Measurements from ENCODE around the gene AGR2.
A peak's percentile ranks its signal among the peaks of the same experiment; 100 is the strongest.
"Not testable (repeated sequence)": the region's sequence is repeated elsewhere in the genome, so short reads cannot be mapped to it uniquely, and the experiment has no call there.

AGR2 gene

GRCh38 chr7:16773326-16773725 lies 31.5 kb downstream of the AGR2 start:
- peaks cover 2% of the 10 kb centered on the region for H3K27me3 Mint-ChIP-seq
- no peaks in the 10 kb centered on the region for H3K36me3 Mint-ChIP-seq
- H3K27ac Mint-ChIP-seq, result no peak overlapping the region
- no peaks in the 10 kb centered on the region for H3K4me1 Mint-ChIP-seq (ENCODE audit: low read depth)
- H3K4me3 Mint-ChIP-seq, result no peak overlapping the region
- no peaks in the 10 kb centered on the region for H3K9me3 Mint-ChIP-seq (ENCODE audit: low read depth)

GRCh38 chr7:16770657-16771329 lies 34.0 kb downstream of the AGR2 start:
- Mint-ChIP-seq H3K9me3 (ENCODE audit: low read depth) (no peaks in the 10 kb centered on the region), H3K4me3 (no peak overlapping the region), H3K36me3 (no peaks in the 10 kb centered on the region), H3K27ac (no peak overlapping the region), H3K4me1 (ENCODE audit: low read depth) (no peaks in the 10 kb centered on the region), H3K27me3 (peaks cover 3% of the 10 kb centered on the region)

- not testable (repeated sequence) for H3K27me3 Mint-ChIP-seq; H3K36me3 Mint-ChIP-seq; H3K4me3 Mint-ChIP-seq; H3K9me3 Mint-ChIP-seq (ENCODE audit: low read depth); H3K27ac Mint-ChIP-seq; H3K4me1 Mint-ChIP-seq (ENCODE audit: low read depth)
Measured at GRCh38 chr7:16769994-16770393, 34.8 kb downstream of the AGR2 start.

- no peaks in the 10 kb centered on the region for H3K4me1 Mint-ChIP-seq (ENCODE audit: low read depth)
- no peak overlapping the region for H3K4me3 Mint-ChIP-seq
- peaks cover 4% of the 10 kb centered on the region for H3K27me3 Mint-ChIP-seq
- no peak overlapping the region for H3K27ac Mint-ChIP-seq
- peaks cover 3% of the 10 kb centered on the region for H3K9me3 Mint-ChIP-seq (ENCODE audit: low read depth)
- no peaks in the 10 kb centered on the region for H3K36me3 Mint-ChIP-seq
Measured at GRCh38 chr7:16765436-16765859, 39.4 kb downstream of the AGR2 start.

GRCh38 chr7:16764942-16765341 lies 39.9 kb downstream of the AGR2 start:
- Mint-ChIP-seq H3K27me3 (peaks cover 4% of the 10 kb centered on the region), H3K9me3 (ENCODE audit: low read depth) (peaks cover 3% of the 10 kb centered on the region), H3K27ac (no peak overlapping the region), H3K36me3 (no peaks in the 10 kb centered on the region), H3K4me1 (ENCODE audit: low read depth) (no peaks in the 10 kb centered on the region), H3K4me3 (no peak overlapping the region)

- H3K4me1 Mint-ChIP-seq (ENCODE audit: low read depth), result no peaks in the 10 kb centered on the region
- peaks cover 2% of the 10 kb centered on the region for H3K36me3 Mint-ChIP-seq
- peaks cover 5% of the 10 kb centered on the region for H3K27me3 Mint-ChIP-seq
- no peak overlapping the region for H3K4me3 Mint-ChIP-seq
- H3K9me3 Mint-ChIP-seq (ENCODE audit: low read depth), result peaks cover 3% of the 10 kb centered on the region
- no peak overlapping the region for H3K27ac Mint-ChIP-seq
Measured at GRCh38 chr7:16762177-16762576, 42.6 kb downstream of the AGR2 start.

- Mint-ChIP-seq H3K9me3 (ENCODE audit: low read depth) (peaks cover 3% of the 10 kb centered on the region), H3K4me3 (no peak overlapping the region), H3K36me3 (peaks cover 2% of the 10 kb centered on the region), H3K27ac (no peak overlapping the region), H3K27me3 (peaks cover 13% of the 10 kb centered on the region), H3K4me1 (ENCODE audit: low read depth) (no peaks in the 10 kb centered on the region)
Measured at GRCh38 chr7:16759840-16760239, 45.0 kb downstream of the AGR2 start.

GRCh38 chr7:16758631-16759611 lies 45.9 kb downstream of the AGR2 start:
- H3K4me3 Mint-ChIP-seq, result no peak overlapping the region
- no peak overlapping the region for H3K27ac Mint-ChIP-seq
- peaks cover 8% of the 10 kb centered on the region for H3K4me1 Mint-ChIP-seq (ENCODE audit: low read depth)
- peaks cover 3% of the 10 kb centered on the region for H3K9me3 Mint-ChIP-seq (ENCODE audit: low read depth)
- peaks cover 17% of the 10 kb centered on the region for H3K27me3 Mint-ChIP-seq
- peaks cover 2% of the 10 kb centered on the region for H3K36me3 Mint-ChIP-seq

GRCh38 chr7:16758036-16758435 lies 46.8 kb downstream of the AGR2 start:
- H3K4me3 Mint-ChIP-seq, result no peak overlapping the region
- peaks cover 10% of the 10 kb centered on the region for H3K4me1 Mint-ChIP-seq (ENCODE audit: low read depth)
- H3K27ac Mint-ChIP-seq, result no peak overlapping the region
- H3K36me3 Mint-ChIP-seq, result peaks cover 2% of the 10 kb centered on the region
- peaks cover 2% of the 10 kb centered on the region for H3K9me3 Mint-ChIP-seq (ENCODE audit: low read depth)
- H3K27me3 Mint-ChIP-seq, result peaks cover 17% of the 10 kb centered on the region

GRCh38 chr7:16755397-16755796 lies 49.4 kb downstream of the AGR2 start:
- peaks cover 2% of the 10 kb centered on the region for H3K36me3 Mint-ChIP-seq
- H3K9me3 Mint-ChIP-seq (ENCODE audit: low read depth), result no peaks in the 10 kb centered on the region
- peak overlapping the region; percentile 86 for H3K4me3 Mint-ChIP-seq
- H3K4me1 Mint-ChIP-seq (ENCODE audit: low read depth), result peaks cover 11% of the 10 kb centered on the region
- peaks cover 15% of the 10 kb centered on the region for H3K27me3 Mint-ChIP-seq
- H3K27ac Mint-ChIP-seq, result no peak overlapping the region

- H3K4me3 Mint-ChIP-seq, result peak overlapping the region; percentile 86
- H3K27me3 Mint-ChIP-seq, result peaks cover 14% of the 10 kb centered on the region
Measured at GRCh38 chr7:16754856-16755317, 49.9 kb downstream of the AGR2 start.

GRCh38 chr7:16753932-16754855 lies 50.6 kb downstream of the AGR2 start:
- H3K27ac Mint-ChIP-seq, result no peak overlapping the region
- H3K4me1 Mint-ChIP-seq (ENCODE audit: low read depth), result peaks cover 11% of the 10 kb centered on the region
- H3K4me3 Mint-ChIP-seq, result peak overlapping the region; percentile 86
- H3K36me3 Mint-ChIP-seq, result no peaks in the 10 kb centered on the region
- H3K9me3 Mint-ChIP-seq (ENCODE audit: low read depth), result no peaks in the 10 kb centered on the region
- peaks cover 14% of the 10 kb centered on the region for H3K27me3 Mint-ChIP-seq

More at GRCh38 chr7:16754856-16755317, 49.9 kb downstream of the AGR2 start:
- Mint-ChIP-seq H3K27ac (no peak overlapping the region), H3K36me3 (peaks cover 2% of the 10 kb centered on the region), H3K9me3 (ENCODE audit: low read depth) (no peaks in the 10 kb centered on the region), H3K4me1 (ENCODE audit: low read depth) (peaks cover 11% of the 10 kb centered on the region)

GRCh38 chr7:16753102-16753931 lies 51.5 kb downstream of the AGR2 start, which contains the start of gene TSPAN13:
Gene TSPAN13, plus strand, starts transcription at chr7:16753755. Its CDS starts 213 bp downstream, at chr7:16753968.
- peaks cover 14% of the 10 kb centered on the region for H3K27me3 Mint-ChIP-seq
- H3K9me3 Mint-ChIP-seq (ENCODE audit: low read depth), result no peaks in the 10 kb centered on the region
- no peak within 1 kb of the TSS for H3K27ac Mint-ChIP-seq
- H3K4me1 Mint-ChIP-seq (ENCODE audit: low read depth), result peaks cover 11% of the 10 kb centered on the region
- H3K36me3 Mint-ChIP-seq, result no peaks in the 10 kb centered on the region
- H3K4me3 Mint-ChIP-seq, result peak within 1 kb of the TSS; percentile 86

- no peaks in the 10 kb centered on the region for H3K4me1 Mint-ChIP-seq (ENCODE audit: low read depth)
- no peaks in the 10 kb centered on the region for H3K36me3 Mint-ChIP-seq
- peaks cover 2% of the 10 kb centered on the region for H3K27me3 Mint-ChIP-seq
- H3K27ac Mint-ChIP-seq, result no peak overlapping the region
- H3K4me3 Mint-ChIP-seq, result no peak overlapping the region
- no peaks in the 10 kb centered on the region for H3K9me3 Mint-ChIP-seq (ENCODE audit: low read depth)
Measured at GRCh38 chr7:16747102-16747501, 57.7 kb downstream of the AGR2 start.
